ENCODE results near the gene TCF4. TPM values are rescaled to one million over a fixed set of nuclear protein-coding genes. Genes with fewer than 3 reads are reported as not detected.

TCF4 gene
- total RNA-seq, 2 experiments from 2014 or later: 75.9 to 76.0 TPM

GRCh38 chr18:55585920-55586561, 2.0 kb downstream of the TCF4 start:
- TSS peak; percentile 49 for BruUV-seq (replicated peaks)
- H2AFZ ChIP-seq (ENCODE audit: low read length): no peak overlapping the region
- POLR2A ChIA-PET: interaction anchor here (0.7 to 1.5 kb wide), 5 partner anchors 121 to 289 kb away, joined by 3 to 5 read pairs (median 3); no protein-coding TSS in a partner anchor

GRCh38 chr18:55585065-55585919, 2.7 kb downstream of the TCF4 start:
- BruUV-seq (replicated peaks): no TSS peak
- DNase-seq (ENCODE audit: low spot score): no peak

More at GRCh38 chr18:55585920-55586561, 2.0 kb downstream of the TCF4 start:
- peak; percentile 9 for DNase-seq (ENCODE audit: low spot score)
- Histone ChIP-seq H3K9me2 (ENCODE audit: insufficient read depth, low read length) (no peaks in the 10 kb centered on the region), H3K27ac (ENCODE audit: low read depth, low read length, poor library complexity, severe bottlenecking) (peak overlapping the region; percentile 59), H4K20me1 (ENCODE audit: insufficient read depth, low read length) (no peaks in the 10 kb centered on the region), H3K36me3 (ENCODE audit: insufficient read depth, low read length) (peaks cover 34% of the 10 kb centered on the region), H3K4me1 (ENCODE audit: insufficient read depth, low read length, poor library complexity, severe bottlenecking) (peaks cover 37% of the 10 kb centered on the region), H3K79me2 (ENCODE audit: insufficient read depth, low read depth, low read length) (peaks cover 60% of the 10 kb centered on the region; the same call in 1 of the 2 replicates), H3K9me3 (ENCODE audit: low read length) (no peaks in the 10 kb centered on the region), H3K4me2 (ENCODE audit: low read length) (peak overlapping the region; percentile 81), H3K4me3 (ENCODE audit: low read depth, low read length, poor library complexity, severe bottlenecking) (peak overlapping the region; percentile 90)
- TF ChIP-seq CTCF (conservative IDR thresholded peaks at IDR 0.05; ENCODE audit: low read length): no peak
- no peak for TF ChIP-seq EZH2phosphoT487 (IDR thresholded peaks at IDR 0.05; ENCODE audit: borderline replicate concordance, low read depth, low read length)
- CTCF ChIA-PET (ENCODE audit: unreplicated experiment): no interaction called here
- intact Hi-C loops (cut with micrococcal nuclease; ENCODE audit: unreplicated experiment): loop anchor here (5.0 to 10.0 kb wide), 3 partner anchors 79 to 1231 kb away; partner anchors contain the start of genes C18orf54 and STARD6

More at GRCh38 chr18:55585065-55585919, 2.7 kb downstream of the TCF4 start:
- H2AFZ ChIP-seq (ENCODE audit: low read length): no peak overlapping the region
- peaks cover 60% of the 10 kb centered on the region; the same call in 1 of the 2 replicates for H3K79me2 ChIP-seq (ENCODE audit: insufficient read depth, low read depth, low read length)
- H4K20me1 ChIP-seq (ENCODE audit: insufficient read depth, low read length): no peaks in the 10 kb centered on the region
- POLR2A ChIA-PET: interaction anchor here (0.7 to 1.2 kb wide), 3 partner anchors 121 to 136 kb away, joined by 3 to 4 read pairs (median 3); no protein-coding TSS in a partner anchor
- intact Hi-C loops (cut with micrococcal nuclease; ENCODE audit: unreplicated experiment): loop anchor here (5.0 to 10.0 kb wide), 3 partner anchors 78 to 1230 kb away; partner anchors contain the start of genes C18orf54 and STARD6
- peaks cover 41% of the 10 kb centered on the region for H3K4me1 ChIP-seq (ENCODE audit: insufficient read depth, low read length, poor library complexity, severe bottlenecking)
- H3K27ac ChIP-seq (ENCODE audit: low read depth, low read length, poor library complexity, severe bottlenecking): peak overlapping the region; percentile 15
- no peak for TF ChIP-seq CTCF (conservative IDR thresholded peaks at IDR 0.05; ENCODE audit: low read length)
- no peak for TF ChIP-seq EZH2phosphoT487 (IDR thresholded peaks at IDR 0.05; ENCODE audit: borderline replicate concordance, low read depth, low read length)
- peak overlapping the region; percentile 81 for H3K4me2 ChIP-seq (ENCODE audit: low read length)
- no peaks in the 10 kb centered on the region for H3K9me2 ChIP-seq (ENCODE audit: insufficient read depth, low read length)
- no peaks in the 10 kb centered on the region for H3K9me3 ChIP-seq (ENCODE audit: low read length)
- peak overlapping the region; percentile 90 for H3K4me3 ChIP-seq (ENCODE audit: low read depth, low read length, poor library complexity, severe bottlenecking)
- CTCF ChIA-PET (ENCODE audit: unreplicated experiment): no interaction called here
- H3K36me3 ChIP-seq (ENCODE audit: insufficient read depth, low read length): peaks cover 40% of the 10 kb centered on the region

All from OCI-LY7 (cell line).